ENCODE results near the gene DGKK. TPM values are rescaled to one million over a fixed set of nuclear protein-coding genes. Genes with fewer than 3 reads are reported as not detected.

The DGKK gene
- total and polyA plus RNA-seq, 2 of the 13 experiments (the other 11 are each of a cell fraction or from before 2014, with no cell fraction given): 11.0 to 24.0 TPM

DNA sequence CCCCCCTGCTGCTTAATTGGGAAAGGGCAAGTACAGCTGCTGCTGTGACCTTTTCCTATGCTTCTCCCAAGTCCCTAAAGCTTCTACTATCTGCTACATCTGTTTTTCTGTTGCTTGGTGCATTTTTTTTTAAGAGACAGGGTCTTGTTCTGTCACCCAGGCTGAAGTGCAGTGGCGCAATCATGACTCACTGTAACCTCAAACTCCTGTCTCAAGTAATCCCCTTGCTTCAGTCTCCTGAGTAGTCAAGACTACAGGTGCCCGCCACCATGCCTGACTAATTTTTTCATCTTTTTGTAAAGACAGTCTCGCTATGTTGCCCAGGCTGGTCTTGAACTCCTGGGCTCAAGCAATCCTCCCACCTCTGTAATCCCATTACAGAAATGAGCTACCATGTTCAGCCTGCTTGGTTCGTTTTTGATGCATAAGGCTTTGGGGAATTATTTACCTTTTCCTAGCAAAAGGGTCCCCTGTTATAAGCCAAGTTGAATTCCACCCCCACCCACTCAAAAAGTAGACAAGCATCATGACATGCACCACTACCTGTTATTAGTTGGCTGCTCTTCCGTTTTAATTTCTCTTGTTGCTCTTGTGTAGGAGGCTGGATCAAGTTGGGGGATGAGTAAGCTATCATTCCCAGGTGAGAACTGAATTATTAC lies 39.6 kb downstream of the DGKK start (continued):
- TF ChIP-seq, protein P1, sequence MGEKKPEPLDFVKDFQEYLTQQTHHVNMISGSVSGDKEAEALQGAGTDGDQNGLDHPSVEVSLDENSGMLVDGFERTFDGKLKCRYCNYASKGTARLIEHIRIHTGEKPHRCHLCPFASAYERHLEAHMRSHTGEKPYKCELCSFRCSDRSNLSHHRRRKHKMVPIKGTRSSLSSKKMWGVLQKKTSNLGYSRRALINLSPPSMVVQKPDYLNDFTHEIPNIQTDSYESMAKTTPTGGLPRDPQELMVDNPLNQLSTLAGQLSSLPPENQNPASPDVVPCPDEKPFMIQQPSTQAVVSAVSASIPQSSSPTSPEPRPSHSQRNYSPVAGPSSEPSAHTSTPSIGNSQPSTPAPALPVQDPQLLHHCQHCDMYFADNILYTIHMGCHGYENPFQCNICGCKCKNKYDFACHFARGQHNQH (CRISPR knock-in tag; IDR thresholded peaks at IDR 0.05): no peak
- TF ChIP-seq ZNF552 (CRISPR knock-in tag; IDR thresholded peaks at IDR 0.05; ENCODE audit: borderline replicate concordance) (no peak), ZSCAN29 (CRISPR knock-in tag; conservative IDR thresholded peaks at IDR 0.05) (no peak), ZSCAN21 (CRISPR knock-in tag; IDR thresholded peaks at IDR 0.05; ENCODE audit: borderline replicate concordance) (no peak), CEBPB (IDR thresholded peaks at IDR 0.05; ENCODE audit: borderline replicate concordance, low read depth, low read length) (peak; percentile 41; the same call in 1 of the 2 replicates), AHR (CRISPR knock-in tag; IDR thresholded peaks at IDR 0.05) (no peak), NCOA5 (CRISPR knock-in tag; IDR thresholded peaks at IDR 0.05) (no peak), BRD4 (CRISPR knock-in tag; IDR thresholded peaks at IDR 0.05) (no peak)
- TF ChIP-seq, protein P2, sequence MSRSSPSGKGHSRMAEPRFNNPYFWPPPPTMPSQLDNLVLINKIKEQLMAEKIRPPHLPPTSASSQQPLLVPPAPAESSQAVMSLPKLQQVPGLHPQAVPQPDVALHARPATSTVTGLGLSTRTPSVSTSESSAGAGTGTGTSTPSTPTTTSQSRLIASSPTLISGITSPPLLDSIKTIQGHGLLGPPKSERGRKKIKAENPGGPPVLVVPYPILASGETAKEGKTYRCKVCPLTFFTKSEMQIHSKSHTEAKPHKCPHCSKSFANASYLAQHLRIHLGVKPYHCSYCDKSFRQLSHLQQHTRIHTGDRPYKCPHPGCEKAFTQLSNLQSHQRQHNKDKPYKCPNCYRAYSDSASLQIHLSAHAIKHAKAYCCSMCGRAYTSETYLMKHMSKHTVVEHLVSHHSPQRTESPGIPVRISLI (CRISPR knock-in tag; IDR thresholded peaks at IDR 0.05; ENCODE audit: borderline replicate concordance): peak; percentile 56; the same call in 1 of the 2 replicates
- TF ChIP-seq, protein P3, sequence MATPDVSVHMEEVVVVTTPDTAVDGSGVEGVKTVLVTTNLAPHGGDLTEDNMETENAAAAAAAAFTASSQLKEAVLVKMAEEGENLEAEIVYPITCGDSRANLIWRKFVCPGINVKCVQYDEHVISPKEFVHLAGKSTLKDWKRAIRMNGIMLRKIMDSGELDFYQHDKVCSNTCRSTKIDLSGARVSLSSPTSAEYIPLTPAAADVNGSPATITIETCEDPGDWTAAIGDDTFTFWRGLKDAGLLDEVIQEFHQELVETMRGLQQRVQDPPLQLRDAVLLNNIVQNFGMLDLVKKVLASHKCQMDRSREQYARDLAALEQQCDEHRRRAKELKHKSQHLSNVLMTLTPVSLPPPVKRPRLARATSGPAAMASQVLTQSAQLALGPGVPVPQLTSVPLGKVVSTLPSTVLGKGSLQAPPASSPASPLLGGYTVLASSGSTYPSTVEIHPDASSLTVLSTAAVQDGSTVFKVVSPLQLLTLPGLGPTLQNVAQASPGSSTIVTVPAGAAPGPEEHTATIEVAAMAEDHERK (CRISPR knock-in tag; IDR thresholded peaks at IDR 0.05; ENCODE audit: low read depth): no peak
